Stimulated activated effector memory CD8-positive, alpha-beta T cell treated with anti-CD3 and anti-CD28 coated beads, Interleukin-12 subunit alpha, Interleukin-12 subunit beta, amount 100 ng/mL, for 72 hours (primary cell): ENCODE data around the gene ZNF879.
A peak's percentile ranks its signal among the peaks of the same experiment; 100 is the strongest.

ENCODE experiments used
- ATAC-seq: fragments of 150-1000 bp; cut with Tn5 transposase; 2 replicates; pipeline ENCODE4 v1.10.0; 2021
- DNase-seq, 2 donors: peaks; one replicate each; pipeline ENCODE4 v3.0.0; 2021 to 2022; ENCODE audit warnings: low spot score in 2 of 2
- H3K27ac Mint-ChIP-seq: one replicate; pipeline ENCODE4 v1.8.0; 2022; ENCODE audit warnings: mild to moderate bottlenecking, mixed read lengths
- H3K36me3 Mint-ChIP-seq: one replicate; pipeline ENCODE4 v1.8.0; 2022; ENCODE audit warnings: mild to moderate bottlenecking, mixed read lengths
- H3K4me1 Mint-ChIP-seq: one replicate; pipeline ENCODE4 v1.8.0; 2022; ENCODE audit warnings: mixed read lengths
- H3K4me3 Mint-ChIP-seq: one replicate; pipeline ENCODE4 v1.8.0; 2022; ENCODE audit warnings: mild to moderate bottlenecking, mixed read lengths
- H3K9me3 Mint-ChIP-seq: one replicate; pipeline ENCODE4 v1.8.0; 2022; ENCODE audit warnings: mixed read lengths

ZNF879 gene

GRCh38 chr5:178994580-178995340 is 28.8 kb upstream of the ZNF879 start, which contains the start of gene GRM6:
Gene GRM6 (minus strand): TSS chr5:178995320. CDS start chr5:178994944, 376 bp downstream.
- Mint-ChIP-seq H3K4me3 (no peak within 1 kb of the TSS), H3K27ac (no peak within 1 kb of the TSS), H3K4me1 (peaks cover 6% of the 10 kb centered on the region), H3K36me3 (no peaks in the 10 kb centered on the region), H3K9me3 (no peaks in the 10 kb centered on the region)
- DNase-seq: no peak
- ATAC-seq: no peak

GRCh38 chr5:178995341-178995690 is 28.3 kb upstream of the ZNF879 start:
- Mint-ChIP-seq H3K9me3 (no peaks in the 10 kb centered on the region), H3K36me3 (no peaks in the 10 kb centered on the region), H3K27ac (no peak overlapping the region), H3K4me3 (no peak overlapping the region), H3K4me1 (peaks cover 6% of the 10 kb centered on the region)
- ATAC-seq (no peak), DNase-seq (no peak)

GRCh38 chr5:178996156-178996555 is 27.4 kb upstream of the ZNF879 start:
- Mint-ChIP-seq H3K9me3 (no peaks in the 10 kb centered on the region), H3K27ac (no peak overlapping the region), H3K4me3 (no peak overlapping the region), H3K36me3 (no peaks in the 10 kb centered on the region), H3K4me1 (peaks cover 6% of the 10 kb centered on the region)
- DNase-seq: no peak
- ATAC-seq: no peak

- peaks cover 6% of the 10 kb centered on the region for H3K4me1 Mint-ChIP-seq
These were observed 26.4 kb upstream of the ZNF879 start for GRCh38 chr5:178997191-178997590.

GRCh38 chr5:178998441-178998840 is 25.2 kb upstream of the ZNF879 start:
- ATAC-seq: no peak

More at GRCh38 chr5:178997191-178997590, 26.4 kb upstream of the ZNF879 start:
- ATAC-seq (no peak), DNase-seq (no peak)
- Mint-ChIP-seq H3K9me3 (no peaks in the 10 kb centered on the region), H3K36me3 (no peaks in the 10 kb centered on the region), H3K4me3 (no peak overlapping the region), H3K27ac (no peak overlapping the region)

GRCh38 chr5:179006564-179006963 is 17.0 kb upstream of the ZNF879 start:
- Mint-ChIP-seq H3K36me3 (no peaks in the 10 kb centered on the region), H3K27ac (no peak overlapping the region), H3K9me3 (peaks cover 4% of the 10 kb centered on the region), H3K4me3 (no peak overlapping the region), H3K4me1 (no peaks in the 10 kb centered on the region)
- ATAC-seq (no peak), DNase-seq (peak in 1 of 2 donors; percentile 13)

More at GRCh38 chr5:178998441-178998840, 25.2 kb upstream of the ZNF879 start:
- no peak overlapping the region for H3K27ac Mint-ChIP-seq
- no peak for DNase-seq
- H3K4me1 Mint-ChIP-seq: peaks cover 4% of the 10 kb centered on the region
- no peaks in the 10 kb centered on the region for H3K36me3 Mint-ChIP-seq
- no peaks in the 10 kb centered on the region for H3K9me3 Mint-ChIP-seq
- no peak overlapping the region for H3K4me3 Mint-ChIP-seq

- DNase-seq: no peak
- H3K4me3 Mint-ChIP-seq: no peak overlapping the region
- H3K36me3 Mint-ChIP-seq: no peaks in the 10 kb centered on the region
- no peak for ATAC-seq
- peaks cover 11% of the 10 kb centered on the region for H3K9me3 Mint-ChIP-seq
- H3K4me1 Mint-ChIP-seq: no peaks in the 10 kb centered on the region
- H3K27ac Mint-ChIP-seq: no peak overlapping the region
These were observed 14.9 kb upstream of the ZNF879 start for GRCh38 chr5:179008667-179009066.

- Mint-ChIP-seq H3K4me3 (no peak overlapping the region), H3K36me3 (peaks cover 45% of the 10 kb centered on the region), H3K27ac (no peak overlapping the region), H3K4me1 (no peaks in the 10 kb centered on the region), H3K9me3 (peaks cover 51% of the 10 kb centered on the region)
- DNase-seq (no peak), ATAC-seq (no peak)
These were observed 9.5 kb downstream of the ZNF879 start for GRCh38 chr5:179033004-179033580.

GRCh38 chr5:179044765-179045164 is 21.2 kb downstream of the ZNF879 start:
- no peak overlapping the region for H3K4me3 Mint-ChIP-seq
- H3K27ac Mint-ChIP-seq: no peak overlapping the region
- no peaks in the 10 kb centered on the region for H3K4me1 Mint-ChIP-seq
- H3K36me3 Mint-ChIP-seq: no peaks in the 10 kb centered on the region
- H3K9me3 Mint-ChIP-seq: peaks cover 20% of the 10 kb centered on the region
- ATAC-seq (no peak), DNase-seq (no peak)

- no peak for DNase-seq
- no peak overlapping the region for H3K4me3 Mint-ChIP-seq
- H3K36me3 Mint-ChIP-seq: no peaks in the 10 kb centered on the region
- no peak for ATAC-seq
- no peaks in the 10 kb centered on the region for H3K4me1 Mint-ChIP-seq
- H3K27ac Mint-ChIP-seq: no peak overlapping the region
- H3K9me3 Mint-ChIP-seq: peaks cover 6% of the 10 kb centered on the region
These were observed 28.2 kb downstream of the ZNF879 start for GRCh38 chr5:179051784-179052183.

- DNase-seq: no peak
- no peaks in the 10 kb centered on the region for H3K36me3 Mint-ChIP-seq
- no peak overlapping the region for H3K4me3 Mint-ChIP-seq
- H3K9me3 Mint-ChIP-seq: peaks cover under 1% of the 10 kb centered on the region
- no peak overlapping the region for H3K27ac Mint-ChIP-seq
- no peak for ATAC-seq
- H3K4me1 Mint-ChIP-seq: peaks cover under 1% of the 10 kb centered on the region
These were observed 30.6 kb downstream of the ZNF879 start for GRCh38 chr5:179054036-179054785.

GRCh38 chr5:179054876-179055275 is 31.3 kb downstream of the ZNF879 start:
- no peaks in the 10 kb centered on the region for H3K36me3 Mint-ChIP-seq
- ATAC-seq (no peak), DNase-seq (no peak)
- H3K4me3 Mint-ChIP-seq: no peak overlapping the region
- peaks cover 7% of the 10 kb centered on the region for H3K4me1 Mint-ChIP-seq
- no peak overlapping the region for H3K27ac Mint-ChIP-seq
- H3K9me3 Mint-ChIP-seq: peaks cover 4% of the 10 kb centered on the region

GRCh38 chr5:179055436-179055835 is 31.8 kb downstream of the ZNF879 start:
- DNase-seq (no peak), ATAC-seq (no peak)
- H3K36me3 Mint-ChIP-seq: no peaks in the 10 kb centered on the region
- no peak overlapping the region for H3K27ac Mint-ChIP-seq
- H3K4me3 Mint-ChIP-seq: no peak overlapping the region
- peaks cover 11% of the 10 kb centered on the region for H3K4me1 Mint-ChIP-seq
- peaks cover 4% of the 10 kb centered on the region for H3K9me3 Mint-ChIP-seq

- H3K4me1 Mint-ChIP-seq: peaks cover 14% of the 10 kb centered on the region
- ATAC-seq (no peak), DNase-seq (no peak)
- no peak overlapping the region for H3K27ac Mint-ChIP-seq
- peaks cover 4% of the 10 kb centered on the region for H3K9me3 Mint-ChIP-seq
- H3K4me3 Mint-ChIP-seq: no peak overlapping the region
- H3K36me3 Mint-ChIP-seq: no peaks in the 10 kb centered on the region
These were observed 32.2 kb downstream of the ZNF879 start for GRCh38 chr5:179055841-179056240.

GRCh38 chr5:179060116-179061008 is 36.8 kb downstream of the ZNF879 start, which contains the start of gene ZNF354C:
Gene ZNF354C (plus strand): TSS chr5:179060373. CDS start chr5:179062069, 1,696 bp downstream.
- peaks cover 26% of the 10 kb centered on the region for H3K4me1 Mint-ChIP-seq
- ATAC-seq: peak; percentile 97
- peaks cover 4% of the 10 kb centered on the region for H3K9me3 Mint-ChIP-seq
- peak within 1 kb of the TSS; percentile 92 for H3K27ac Mint-ChIP-seq
- peaks cover 15% of the 10 kb centered on the region for H3K36me3 Mint-ChIP-seq
- H3K4me3 Mint-ChIP-seq: peak within 1 kb of the TSS; percentile 87
- DNase-seq: peak; percentile 77 to 91
